H9 (cell line): ENCODE measurements around the gene AQP9. TPM values are rescaled to one million over a fixed set of nuclear protein-coding genes. Genes with fewer than 3 reads are reported as not detected.

ENCODE experiments used
- DNase-seq: peaks from one replicate; pipeline ENCODE4 v3.0.0-alpha.2; 2017
- H2AFZ ChIP-seq: one replicate; pipeline ENCODE4 v1.6.1; 2013; ENCODE audit warnings: mild to moderate bottlenecking, low read length, control low read depth, moderate library complexity
- H2AK5ac ChIP-seq: 2 replicates; pipeline ENCODE4 v1.6.1; 2013; ENCODE audit warnings: low read length, control low read depth, mixed read lengths; ENCODE audit not compliant: insufficient read length
- H2BK120ac ChIP-seq: one replicate; pipeline ENCODE4 v1.6.1; 2013; ENCODE audit warnings: low read depth, mild to moderate bottlenecking, low read length, control low read depth, inconsistent platforms; ENCODE audit not compliant: poor library complexity, severe bottlenecking
- H2BK12ac ChIP-seq: 2 replicates; pipeline ENCODE4 v1.6.1; 2013; ENCODE audit warnings: low read length, control low read depth, mixed read lengths, low read depth; ENCODE audit not compliant: insufficient read length
- H2BK15ac ChIP-seq: 2 replicates; pipeline ENCODE4 v1.6.1; 2013; ENCODE audit warnings: low read depth, low read length, control low read depth
- H2BK20ac ChIP-seq: one replicate; pipeline ENCODE4 v1.6.1; 2013; ENCODE audit warnings: low read depth, mild to moderate bottlenecking, low read length, control low read depth, inconsistent platforms; ENCODE audit not compliant: poor library complexity, severe bottlenecking
- H2BK5ac ChIP-seq: 2 replicates; pipeline ENCODE4 v1.6.1; 2013; ENCODE audit warnings: low read length, control low read depth, mixed read lengths; ENCODE audit not compliant: insufficient read length
- H3K14ac ChIP-seq: 2 replicates; pipeline ENCODE4 v1.6.1; 2013; ENCODE audit warnings: low read length, control low read depth; ENCODE audit not compliant: insufficient read depth
- H3K18ac ChIP-seq: 2 replicates; pipeline ENCODE4 v1.6.1; 2013; ENCODE audit warnings: low read depth, mild to moderate bottlenecking, mixed read lengths, low read length, control low read depth; ENCODE audit not compliant: insufficient read length
- H3K23ac ChIP-seq: 2 replicates; pipeline ENCODE4 v1.6.1; 2013; ENCODE audit warnings: low read length, control low read depth, mixed read lengths, low read depth; ENCODE audit not compliant: insufficient read length
- H3K23me2 ChIP-seq: 2 replicates; pipeline ENCODE4 v1.6.1; 2013; ENCODE audit warnings: low read depth, mild to moderate bottlenecking, mixed read lengths, low read length, control low read depth; ENCODE audit not compliant: insufficient read length, poor library complexity, severe bottlenecking
- H3K27ac ChIP-seq: 2 replicates; pipeline ENCODE4 v1.5.1; 2013; ENCODE audit warnings: low read length, control low read depth, mixed read lengths, low read depth; ENCODE audit not compliant: insufficient read length
- H3K27me3 ChIP-seq: 2 replicates; pipeline ENCODE4 v1.6.1; 2013; ENCODE audit warnings: low read length, control low read depth, inconsistent platforms; ENCODE audit not compliant: insufficient read depth
- H3K4ac ChIP-seq: 2 replicates; pipeline ENCODE4 v1.6.1; 2013; ENCODE audit warnings: low read depth, mild to moderate bottlenecking, control low read depth, inconsistent platforms, low read length, moderate library complexity
- H3K4me1 ChIP-seq: 2 replicates; pipeline ENCODE4 v1.6.1; 2013; ENCODE audit warnings: low read length, control low read depth, inconsistent platforms; ENCODE audit not compliant: insufficient read depth
- H3K4me2 ChIP-seq: 2 replicates; pipeline ENCODE4 v1.6.1; 2013; ENCODE audit warnings: low read length, control low read depth, mixed read lengths; ENCODE audit not compliant: insufficient read length, insufficient read depth
- H3K56ac ChIP-seq: 2 replicates; pipeline ENCODE4 v1.6.1; 2013; ENCODE audit warnings: low read depth, mild to moderate bottlenecking, mixed read lengths, low read length, control low read depth; ENCODE audit not compliant: insufficient read length
- H3K79me1 ChIP-seq: 2 replicates; pipeline ENCODE4 v1.6.1; 2013; ENCODE audit warnings: low read depth, mild to moderate bottlenecking, moderate library complexity, low read length, control low read depth, inconsistent platforms; ENCODE audit not compliant: insufficient read depth, poor library complexity, severe bottlenecking
- H3K79me2 ChIP-seq: 2 replicates; pipeline ENCODE4 v1.6.1; 2013; ENCODE audit warnings: low read length, control low read depth, inconsistent platforms; ENCODE audit not compliant: insufficient read depth
- H3K9ac ChIP-seq: 2 replicates; pipeline ENCODE4 v1.6.1; 2013; ENCODE audit warnings: low read length, control low read depth, mixed read lengths; ENCODE audit not compliant: insufficient read length; ENCODE audit errors: extremely low read depth
- H3K9me3 ChIP-seq: one replicate; pipeline ENCODE4 v1.6.1; 2013; ENCODE audit warnings: low read depth, low read length, inconsistent platforms; ENCODE audit not compliant: control insufficient read depth
- H3T11ph ChIP-seq: one replicate; pipeline ENCODE4 v1.6.1; 2013; ENCODE audit warnings: mild to moderate bottlenecking, low read length, control low read depth, inconsistent platforms
- H4K20me1 ChIP-seq: one replicate; pipeline ENCODE4 v1.6.1; 2013; ENCODE audit not compliant: control insufficient read depth, insufficient read length, insufficient read depth
- H4K5ac ChIP-seq: 2 replicates; pipeline ENCODE4 v1.6.1; 2013; ENCODE audit warnings: low read depth, mild to moderate bottlenecking, mixed read lengths, low read length, control low read depth; ENCODE audit not compliant: insufficient read length
- H4K8ac ChIP-seq: replicated peaks from 2 replicates; pipeline ENCODE4 v1.6.1; 2013; ENCODE audit warnings: low read length, control low read depth, mixed read lengths, low read depth; ENCODE audit not compliant: insufficient read length
- H4K91ac ChIP-seq: 2 replicates; pipeline ENCODE4 v1.6.1; 2013; ENCODE audit warnings: low read depth, mild to moderate bottlenecking, moderate library complexity, mixed read lengths, low read length, control low read depth; ENCODE audit not compliant: insufficient read length
- H3K27ac Mint-ChIP-seq, 3 experiments: 2 replicates in 2 of 3; 3 replicates in 1 of 3; pipeline ENCODE4 v1.8.0; 2020 to 2021; ENCODE audit warnings: mixed read lengths in 3 of 3, mild to moderate bottlenecking in 1 of 3, moderate library complexity in 1 of 3
- H3K27me3 Mint-ChIP-seq: 2 replicates; pipeline ENCODE4 v1.8.0; 2021; ENCODE audit warnings: low read depth, mild to moderate bottlenecking, moderate library complexity, mixed read lengths
- H3K36me3 Mint-ChIP-seq, 3 experiments: 2 replicates in 2 of 3; 3 replicates in 1 of 3; pipeline ENCODE4 v1.8.0; 2020 to 2021; ENCODE audit warnings: low read depth in 3 of 3, mixed read lengths in 3 of 3; ENCODE audit not compliant: insufficient read depth in 1 of 3
- H3K4me1 Mint-ChIP-seq, 2 experiments: 2 replicates each; pipeline ENCODE4 v1.8.0; 2020; ENCODE audit warnings: mixed read lengths in 2 of 2
- H3K4me3 Mint-ChIP-seq, 2 experiments: 2 replicates in 1 of 2; 3 replicates in 1 of 2; pipeline ENCODE4 v1.8.0; 2020 to 2021; ENCODE audit warnings: mild to moderate bottlenecking in 2 of 2, mixed read lengths in 2 of 2, moderate library complexity in 1 of 2
- H3K9me3 Mint-ChIP-seq, 2 experiments: 2 replicates in 1 of 2; 3 replicates in 1 of 2; pipeline ENCODE4 v1.8.0; 2020; ENCODE audit warnings: mild to moderate bottlenecking in 2 of 2, mixed read lengths in 2 of 2, moderate library complexity in 1 of 2
- CTCF ChIP-seq: fragments of 200-600 bp; sonication (generic); conservative IDR thresholded peaks from 3 replicates; pipeline ENCODE4 v1.8.0; 2021; ENCODE audit warnings: antibody characterized with exemption, mild to moderate bottlenecking
- WGBS: extraction: QIAGEN DNeasy Blood & Tissue Kit; methylation state at CpG from one replicate; pipeline ENCODE4 v1.1.7; 2013; ENCODE audit warnings: missing lambda C conversion rate, low lambda C conversion rate, mixed read lengths; ENCODE audit not compliant: insufficient read length; ENCODE audit errors: extremely low coverage; 5-methylcytosine and 5-hydroxymethylcytosine counted together
- total RNA-seq: library from RNA; stranded (reverse); gene quantifications from 2 replicates; pipeline ENCODE4 v1.2.1, GENCODE V29; 2021

Gene AQP9
- total RNA-seq, 1 experiment from 2014 or later: not detected

DNA sequence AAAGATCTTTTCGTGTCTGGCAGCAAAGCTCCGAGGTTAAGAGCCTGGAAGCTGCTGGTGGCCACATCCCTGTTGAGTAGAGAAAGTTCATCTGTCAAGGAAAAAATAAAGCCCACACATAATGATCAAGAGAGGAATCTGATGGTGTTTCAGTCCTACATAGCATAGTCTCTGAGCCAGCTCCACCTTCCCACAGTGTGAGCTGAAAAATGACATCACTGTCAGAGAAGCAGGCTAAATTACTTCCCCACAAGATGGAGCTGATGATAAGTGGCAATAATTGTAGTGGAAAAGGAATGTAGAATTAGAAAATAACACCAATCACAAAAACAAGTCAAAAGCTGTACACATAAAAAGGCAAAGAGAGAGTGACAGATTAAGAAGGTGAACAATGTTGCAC lies 84.5 kb downstream of the AQP9 start:
- Histone ChIP-seq H3K27ac (no peak overlapping the region), H2BK12ac (no peak overlapping the region), H2BK15ac (no peak overlapping the region), H2BK120ac (no peak overlapping the region), H4K91ac (no peak overlapping the region), H3K23ac (no peak overlapping the region), H3K56ac (no peak overlapping the region), H3K18ac (no peak overlapping the region), H4K20me1 (no peaks in the 10 kb centered on the region), H4K5ac (no peak overlapping the region), H3K14ac (no peak overlapping the region), H3T11ph (no peak overlapping the region), H3K27me3 (no peaks in the 10 kb centered on the region), H3K9me3 (no peaks in the 10 kb centered on the region), H2BK20ac (no peak overlapping the region), H3K4me2 (no peak overlapping the region), H3K79me1 (no peaks in the 10 kb centered on the region), H2AK5ac (no peak overlapping the region), H2BK5ac (no peak overlapping the region), H3K9ac (no peak overlapping the region), H3K4ac (no peak overlapping the region), H4K8ac (no peak overlapping the region), H3K23me2 (no peaks in the 10 kb centered on the region), H2AFZ (no peak overlapping the region), H3K4me1 (no peaks in the 10 kb centered on the region), H3K79me2 (no peaks in the 10 kb centered on the region)
- H3K27ac Mint-ChIP-seq: no peak overlapping the region
- peaks cover 8 to 10% of the 10 kb centered on the region in 2 experiments; a peak in 3 of 4 replicates for H3K4me1 Mint-ChIP-seq
- no peaks in the 10 kb centered on the region; the same call in none of the 2 replicates for H3K27me3 Mint-ChIP-seq
- DNase-seq: no peak
- TF ChIP-seq CTCF: no peak
- H3K9me3 Mint-ChIP-seq: peaks cover 6 to 8% of the 10 kb centered on the region in 2 experiments; a peak in 3 of 5 replicates
- no CpG with 5 or more reads among the region's 2 CpGs for WGBS
- peaks cover 0 to 7% (median 5%) of the 10 kb centered on the region in 3 experiments; a peak in 3 of 7 replicates for H3K36me3 Mint-ChIP-seq
- no peak overlapping the region for H3K4me3 Mint-ChIP-seq
